Suppressor macrophage treated with lipopolysaccharide for 1 hour (primary cell): ENCODE measurements around the gene BAG5.

Experiments
- DNase-seq, 3 donors: peaks; one replicate each; pipeline ENCODE4 v3.0.0-alpha.2; 2020 to 2022

BAG5 gene

GRCh38 chr14:103508521-103509329 is 53.7 kb downstream of the BAG5 start:
- peak in 1 of 3 donors; percentile 57 for DNase-seq

GRCh38 chr14:103507751-103508150 is 54.7 kb downstream of the BAG5 start:
- no peak for DNase-seq
